Sigmoid colon (tissue), 4 donors: Measurements from ENCODE around the gene CDC14B.

Source experiments
- CTCF ChIP-seq, 4 experiments: fragments of 450-650 bp in 3 of 4; fragments of 200-600 bp in 1 of 4; IDR thresholded peaks; one replicate each; pipeline ENCODE4 v1.5.1; 2016 to 2019; ENCODE audit warnings: antibody characterized with exemption in 4 of 4, mild to moderate bottlenecking in 3 of 4, moderate library complexity in 2 of 4
- POLR2A ChIP-seq, 2 donors: fragments of 450-650 bp; IDR thresholded peaks; one replicate each; pipeline ENCODE4 v1.6.1; 2016; ENCODE audit warnings: antibody characterized with exemption in 2 of 2, mild to moderate bottlenecking in 2 of 2, moderate library complexity in 2 of 2
- POLR2AphosphoS5 ChIP-seq, 4 donors: sonication (generic); formaldehyde crosslinking; IDR thresholded peaks; one replicate each; pipeline ENCODE4 v1.6.1; 2017; ENCODE audit warnings: antibody characterized with exemption in 4 of 4

GRCh38 chr9:96564217-96564616, 55.4 kb downstream of the CDC14B start:
- TF ChIP-seq POLR2AphosphoS5 (IDR thresholded peaks at IDR 0.05) (no peak), CTCF (IDR thresholded peaks at IDR 0.05) (no peak), POLR2A (IDR thresholded peaks at IDR 0.05) (no peak)
